ENCODE data around the gene PLCH2.
A peak's percentile ranks its signal among the peaks of the same experiment; 100 is the strongest.

PLCH2 gene

GRCh38 chr1:2479186-2479585 lies 3.1 kb downstream of the PLCH2 start:
- DNase-seq: no peak

DNA sequence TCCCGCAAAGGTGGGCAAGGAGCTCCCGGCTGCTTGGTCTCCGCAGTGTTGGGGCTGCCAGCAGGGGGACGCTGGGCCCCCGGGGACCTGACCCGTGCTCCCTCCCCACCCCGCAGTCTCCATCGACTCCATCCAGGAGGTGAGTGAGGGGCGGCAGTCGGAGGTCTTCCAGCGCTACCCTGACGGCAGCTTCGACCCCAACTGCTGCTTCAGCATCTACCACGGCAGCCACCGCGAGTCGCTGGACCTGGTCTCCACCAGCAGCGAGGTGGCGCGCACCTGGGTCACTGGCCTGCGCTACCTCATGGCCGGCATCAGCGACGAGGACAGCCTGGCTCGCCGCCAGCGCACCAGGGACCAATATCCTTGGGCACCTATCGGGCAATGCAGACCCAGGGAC lies 3.5 kb downstream of the PLCH2 start:
- DNase-seq: no peak

DNA sequence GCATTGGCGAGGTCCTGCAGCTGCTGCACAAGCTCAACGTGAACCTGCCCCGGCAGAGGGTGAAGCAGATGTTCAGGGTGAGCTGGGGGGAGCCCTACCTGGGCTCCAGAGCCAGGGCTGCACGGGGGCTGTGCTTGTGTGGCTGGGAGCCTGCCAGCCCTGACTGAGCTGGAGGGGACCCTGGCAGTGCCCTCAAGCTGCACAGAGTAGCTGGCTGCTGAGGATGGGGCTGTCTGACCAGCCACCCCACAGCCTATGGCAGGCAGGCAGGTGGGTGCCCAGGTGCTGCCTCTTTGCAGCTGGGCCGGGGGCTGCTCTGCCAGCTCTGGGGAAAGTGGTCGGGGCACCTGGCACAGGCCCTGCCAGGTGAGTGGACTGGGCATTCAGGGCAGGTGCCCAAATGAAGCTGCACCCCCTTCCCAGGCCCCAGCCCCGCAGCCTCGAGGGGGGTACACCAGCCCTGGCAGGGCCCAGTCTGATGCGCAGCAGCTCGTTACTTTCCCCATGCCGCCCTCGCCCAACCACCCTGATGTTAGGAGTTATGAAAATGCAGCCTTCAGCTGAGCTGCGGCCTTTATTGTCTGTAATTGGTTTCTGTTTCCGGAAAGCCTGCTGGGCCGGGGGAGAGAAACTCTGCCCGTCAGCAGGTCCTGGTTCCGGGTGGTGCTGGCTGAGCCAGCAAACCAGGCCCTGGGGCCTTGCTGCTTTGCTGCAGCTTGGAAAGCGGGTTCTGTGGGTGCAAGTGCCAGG lies 4.3 kb downstream of the PLCH2 start:
- peak; percentile 33 to 49 for DNase-seq

DNA sequence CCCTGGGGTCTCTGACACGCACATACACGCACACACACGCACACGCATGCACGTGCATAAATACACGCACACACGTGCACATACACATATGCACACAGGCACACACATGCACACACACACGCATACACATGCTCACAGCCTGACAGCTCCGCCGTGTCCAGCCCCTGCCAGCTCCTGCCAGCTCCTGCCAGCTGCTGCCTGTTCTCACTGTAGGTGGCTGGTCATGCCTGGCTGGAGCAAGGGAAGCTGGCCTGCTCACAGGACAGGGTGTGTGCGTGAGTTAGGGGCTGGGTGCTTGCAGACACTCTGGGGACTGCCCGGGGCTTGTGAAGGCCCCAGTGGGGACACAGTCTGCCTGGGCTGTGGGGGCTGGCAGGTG lies 4.9 kb downstream of the PLCH2 start:
- peak; percentile 35 to 73 for DNase-seq

DNA sequence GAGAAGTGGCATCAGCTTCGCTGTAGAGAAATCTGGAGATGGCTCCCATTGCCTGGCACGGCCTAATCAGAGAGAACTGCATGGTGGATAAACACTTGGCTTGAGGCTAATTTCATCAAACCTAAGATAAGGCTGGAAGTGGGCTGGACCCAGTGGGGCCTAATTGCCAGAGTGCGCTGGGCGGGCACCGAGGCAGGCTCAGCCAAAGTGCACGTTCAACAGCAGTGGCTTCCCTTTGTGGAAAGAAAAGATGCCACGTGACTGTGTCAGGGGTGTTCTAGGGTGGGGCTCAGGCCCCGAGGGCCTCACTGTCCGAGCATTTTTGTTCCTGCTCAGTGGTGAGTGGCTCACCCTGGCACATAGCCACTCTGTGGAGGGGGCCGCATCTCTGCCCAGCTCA lies 5.8 kb downstream of the PLCH2 start:
- DNase-seq: peak; percentile 35 to 44

DNA sequence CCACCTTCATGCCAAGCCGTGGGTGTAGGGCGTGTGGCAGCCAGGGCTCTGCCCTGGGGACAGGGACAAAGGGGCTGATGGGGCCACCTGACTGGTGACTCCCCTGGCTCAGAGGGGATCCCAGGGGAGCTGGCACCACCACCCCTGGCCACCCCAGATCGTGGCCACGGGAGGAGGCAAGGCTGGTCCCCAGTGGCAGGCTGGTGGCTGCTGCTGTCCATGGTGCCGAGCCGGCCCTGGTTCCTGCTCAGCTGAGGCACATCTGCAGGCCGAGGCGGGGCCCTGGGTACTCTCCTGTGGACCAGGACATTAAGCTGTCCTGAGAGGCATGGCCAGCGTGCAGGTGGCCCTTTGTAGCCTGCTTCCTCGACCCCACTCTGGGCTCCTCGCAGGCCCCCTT lies 6.5 kb downstream of the PLCH2 start:
- DNase-seq: no peak

GRCh38 chr1:2483026-2483425 lies 6.9 kb downstream of the PLCH2 start:
- DNase-seq: no peak

DNA sequence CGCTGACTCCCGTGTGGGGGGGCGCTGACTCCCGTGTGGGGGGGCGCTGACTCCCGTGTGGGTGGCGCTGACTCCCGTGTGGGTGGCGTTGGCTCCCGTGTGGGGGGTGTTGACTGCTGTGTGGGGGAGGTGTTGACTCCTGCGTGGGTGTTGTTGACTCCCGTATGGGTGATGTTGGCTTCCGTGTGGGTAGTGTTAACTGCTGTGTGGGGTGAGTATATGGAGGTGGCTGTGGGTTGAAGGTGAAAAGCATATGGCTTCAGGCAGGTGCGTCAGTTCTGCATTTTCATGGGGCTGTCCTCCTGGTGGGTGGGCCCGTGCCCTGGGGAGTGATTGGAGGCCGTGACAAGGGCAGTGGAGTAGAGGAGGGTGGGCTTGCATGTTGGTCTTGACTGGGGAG lies 7.9 kb downstream of the PLCH2 start:
- DNase-seq: no peak

- DNase-seq: no peak
These were observed 10.0 kb downstream of the PLCH2 start for GRCh38 chr1:2486041-2486440.

DNA sequence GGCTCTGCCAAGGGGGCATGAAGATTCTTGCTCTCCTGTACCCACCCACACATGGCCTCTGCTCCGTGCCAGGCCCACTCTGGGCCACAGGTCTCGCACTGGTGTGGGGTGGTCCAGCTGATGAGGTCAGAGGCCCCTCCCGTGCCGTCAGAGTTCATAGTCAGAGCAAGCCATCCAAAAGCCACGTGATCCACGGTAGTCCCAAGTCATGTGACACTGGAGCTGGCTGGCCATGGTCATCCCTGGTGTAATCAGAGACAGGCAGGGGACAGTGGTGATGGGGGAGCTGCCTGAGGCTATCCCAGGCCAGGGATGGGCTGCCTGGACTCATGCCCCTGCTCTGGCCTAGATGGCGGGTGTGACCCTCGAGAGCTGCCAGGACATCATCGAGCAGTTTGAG lies 10.5 kb downstream of the PLCH2 start:
- no peak for DNase-seq

DNA sequence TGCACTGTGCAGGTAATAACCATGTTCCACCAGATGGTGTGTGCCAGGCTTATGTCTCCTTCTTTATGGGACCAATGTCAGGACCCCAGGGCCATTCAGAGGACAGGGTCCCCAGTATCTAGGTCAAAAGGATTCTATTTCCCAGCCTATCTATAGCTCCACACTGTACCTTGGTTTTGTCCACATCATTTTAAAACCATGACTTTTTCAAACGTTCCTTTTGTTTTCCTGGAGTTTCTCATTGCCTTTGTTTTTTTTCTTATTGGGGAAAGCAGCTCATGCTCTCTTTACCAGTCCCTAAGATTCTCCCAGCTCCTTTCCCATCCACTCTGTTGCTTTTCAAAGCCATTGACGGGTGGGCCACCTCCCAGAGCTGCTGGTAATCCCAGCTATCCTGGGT lies 12.6 kb downstream of the PLCH2 start:
- no peak for DNase-seq

- DNase-seq: no peak
These were observed 13.5 kb downstream of the PLCH2 start for GRCh38 chr1:2489615-2490014.

- DNase-seq: peak in 1 of 2 experiments; percentile 6
These were observed 16.0 kb downstream of the PLCH2 start for GRCh38 chr1:2492091-2492490.

DNA sequence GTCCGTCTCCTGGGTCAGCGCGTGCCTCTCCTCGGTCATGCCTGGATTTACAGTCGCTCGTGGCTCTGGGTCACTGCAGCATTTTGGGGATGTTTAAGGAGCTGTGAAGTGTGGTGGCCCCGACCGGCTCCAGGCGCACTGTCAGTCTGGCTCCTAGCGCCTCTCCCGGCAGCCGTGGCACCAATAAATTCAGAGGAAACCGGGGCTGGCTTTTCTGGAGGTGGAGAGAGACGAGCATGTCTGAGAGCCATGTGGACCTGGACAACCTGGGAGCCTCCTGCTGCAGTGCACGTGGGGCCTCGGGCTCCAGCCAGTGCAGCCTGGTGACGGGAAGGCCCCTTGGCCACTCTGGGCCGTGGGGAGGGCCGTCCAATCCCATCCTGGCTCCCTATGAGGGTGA lies 17.1 kb downstream of the PLCH2 start:
- no peak for DNase-seq

- DNase-seq: no peak
These were observed 17.7 kb downstream of the PLCH2 start for GRCh38 chr1:2493691-2494322.

GRCh38 chr1:2494323-2494693 lies 18.2 kb downstream of the PLCH2 start:
- no peak for DNase-seq

GRCh38 chr1:2495026-2495425 lies 18.9 kb downstream of the PLCH2 start:
- DNase-seq: no peak

DNA sequence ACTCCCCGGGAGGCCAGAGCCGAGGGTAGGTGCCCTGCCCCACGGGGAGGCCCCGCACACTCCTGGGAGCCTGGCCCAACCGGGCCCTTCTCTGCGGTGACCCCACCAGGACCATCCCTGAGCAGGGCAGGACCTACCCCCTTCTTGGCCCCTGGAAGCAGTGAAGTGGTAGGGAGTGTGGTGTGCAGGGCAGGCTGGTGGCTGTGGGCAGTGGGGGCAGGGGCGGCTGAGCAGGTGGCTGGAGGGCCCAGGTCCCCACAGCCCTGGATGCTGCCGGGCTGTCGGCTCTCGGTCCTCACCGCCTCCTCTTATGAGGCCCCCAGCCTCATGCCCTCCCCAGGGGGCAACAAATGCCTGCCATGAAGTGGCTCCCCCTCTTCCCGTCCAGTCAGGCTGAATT lies 19.5 kb downstream of the PLCH2 start:
- no peak for DNase-seq

- DNase-seq: no peak
These were observed 20.1 kb downstream of the PLCH2 start for GRCh38 chr1:2496087-2496622.

GRCh38 chr1:2496746-2497145 lies 20.7 kb downstream of the PLCH2 start:
- no peak for DNase-seq

- DNase-seq: no peak
These were observed 21.8 kb downstream of the PLCH2 start for GRCh38 chr1:2497891-2498290.

GRCh38 chr1:2498648-2499047 lies 22.6 kb downstream of the PLCH2 start:
- no peak for DNase-seq

DNA sequence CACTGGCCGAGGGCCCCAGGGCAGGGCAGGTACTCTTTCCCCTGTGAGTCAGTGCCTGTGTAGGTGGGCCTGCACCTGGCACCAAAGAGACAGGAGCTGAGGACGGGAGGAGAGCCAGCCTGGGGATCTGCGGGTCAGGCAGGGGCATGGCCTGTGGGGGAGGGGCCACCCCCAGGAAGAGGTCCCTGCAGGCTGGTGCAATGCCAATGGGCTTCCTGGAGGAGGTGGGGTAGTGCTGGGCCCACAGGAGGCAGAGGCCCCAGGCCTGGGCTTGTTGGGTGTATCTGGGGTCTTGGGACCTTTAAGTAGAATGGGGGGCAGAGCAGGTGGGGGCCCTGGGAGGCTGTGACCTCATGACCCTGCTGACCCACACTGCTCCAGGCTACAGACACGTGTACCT lies 23.2 kb downstream of the PLCH2 start:
- DNase-seq: no peak

GRCh38 chr1:2499986-2500596 lies 24.0 kb downstream of the PLCH2 start:
- peak in 1 of 2 experiments; percentile 25 for DNase-seq

Measured in NCI-H2081 (cell line).